Ovary (tissue), 9 donors: ENCODE data around the gene SIRT1. TPM values are rescaled to one million over a fixed set of nuclear protein-coding genes. Genes with fewer than 3 reads are reported as not detected.

Experiments
- DNase-seq, 5 donors: peaks; one replicate each; pipeline ENCODE4 v3.0.0-alpha.2; 2019 to 2020
- H3K27ac ChIP-seq, 2 donors: fragments of 200-600 bp; one replicate each; pipeline versions ENCODE4 v1.5.1 to v1.8.0; 2019 to 2022
- H3K27me3 ChIP-seq: fragments of 200-600 bp; one replicate; pipeline ENCODE4 v1.8.0; 2022
- H3K36me3 ChIP-seq: fragments of 200-600 bp; sonication (generic); one replicate; pipeline ENCODE4 v1.5.1; 2019
- H3K4me1 ChIP-seq: one replicate; pipeline ENCODE4 v1.8.1; 2013; ENCODE audit warnings: mild to moderate bottlenecking, moderate library complexity; ENCODE audit not compliant: insufficient read depth
- H3K4me3 ChIP-seq: fragments of 200-600 bp; sonication (generic); one replicate; pipeline ENCODE4 v1.5.1; 2017
- H3K9me3 ChIP-seq, 2 donors: fragments of 200-600 bp in 1 of 2; sonication (generic) in 1 of 2; one replicate each; pipeline versions ENCODE4 v1.5.1 to v1.8.1; 2013 to 2019; ENCODE audit warnings: mild to moderate bottlenecking in 1 of 2, moderate library complexity in 1 of 2
- CTCF ChIP-seq, 3 donors: fragments of 450-650 bp in 2 of 3; fragments of 200-600 bp in 1 of 3; IDR thresholded peaks; one replicate each; pipeline versions ENCODE4 v1.5.1 to v1.8.0; 2016 to 2022; ENCODE audit warnings: antibody characterized with exemption in 3 of 3, mild to moderate bottlenecking in 1 of 3
- EP300 ChIP-seq: sonication (generic); formaldehyde crosslinking; IDR thresholded peaks from one replicate; pipeline ENCODE4 v1.6.1; 2017; ENCODE audit warnings: antibody characterized with exemption
- POLR2A ChIP-seq: fragments of 450-650 bp; IDR thresholded peaks from one replicate; pipeline ENCODE4 v1.6.1; 2017; ENCODE audit warnings: antibody characterized with exemption, mild to moderate bottlenecking, moderate library complexity
- WGBS, 3 donors: extraction: QIAGEN DNeasy Blood & Tissue Kit in 1 of 3; methylation state at CpG; one replicate each; pipeline versions ENCODE4 v1.1.5 to v1.1.7; 2013 to 2017; 5-methylcytosine and 5-hydroxymethylcytosine counted together
- intact Hi-C, 4 donors: fragments of 100-400 bp; cut with DNase I; formaldehyde crosslinking; loops; one replicate each; pipeline versions ENCODE4 v1.11.0 to v1.15.1; 2022 to 2023
- polyA plus RNA-seq, 2 donors: library from polyadenylated mRNA; stranded (reverse); fragments of 200-250 nt in 1 of 2; fragments of 350-450 nt in 1 of 2; fragmentation: Illumina TruSeq in 1 of 2; extraction: RNeasy Lipid Tissue Mini Kit (QIAGEN cat#74804) in 1 of 2; gene quantifications; one replicate each; pipeline ENCODE4 v1.2.3, GENCODE V29; 2013 to 2014
- total RNA-seq, 7 donors: library from RNA; depleted of rRNA in 2 of 7; stranded (reverse); fragments of >200 nt in 2 of 7; fragmentation: NEBNext Ultra II Directional in 3 of 7; extraction: Animal tissue kit (Norgen Biotek cat#: 25700) in 3 of 7; gene quantifications; one replicate each; pipeline versions ENCODE4 v1.1.0 to v1.2.4, GENCODE V29; 2016 to 2023
- donor health status: DM: no; HTN: no; CAD: no; lungs with moderate emphysema.
- donor health status: DM: no; HTN: no; CAD: no.
- donor health status: Bipolar disorder and iron deficiency.
- donor health status: DM: yes; HTN: yes; CAD: no.
- donor health status: DM: no; HTN: no; CAD: no.
- donor health status: DM: yes; HTN: yes; CAD: no.

The SIRT1 gene
- total and polyA plus RNA-seq, 9 donors = 21.5 to 38.5 (median 31.2) TPM

GRCh38 chr10:67849331-67850011, 35.0 kb upstream of the SIRT1 start:
- intact Hi-C loops = loop anchor here in 2 of 4 donors (10.0 kb wide), 3 partner anchors 305 to 485 kb away; partner anchors contain the start of genes HNRNPH3 (in 1 of the 2) and PBLD (in 1 of the 2)
- peak; percentile 57 for TF ChIP-seq POLR2A
- TF ChIP-seq CTCF (IDR thresholded peaks at IDR 0.05) = no peak
- Histone ChIP-seq H3K36me3 (no peaks in the 10 kb centered on the region), H3K4me3 (peak overlapping the region; percentile 87), H3K27me3 (no peaks in the 10 kb centered on the region), H3K27ac (peak overlapping the region; percentile 87 to 93), H3K9me3 (no peaks in the 10 kb centered on the region), H3K4me1 (no peaks in the 10 kb centered on the region)
- WGBS, 3 donors = 0 to 1% (median 1%) methylated on average over 36 of the region's 36 CpGs
- peak; percentile 95 to 98 (median 98) for DNase-seq

DNA sequence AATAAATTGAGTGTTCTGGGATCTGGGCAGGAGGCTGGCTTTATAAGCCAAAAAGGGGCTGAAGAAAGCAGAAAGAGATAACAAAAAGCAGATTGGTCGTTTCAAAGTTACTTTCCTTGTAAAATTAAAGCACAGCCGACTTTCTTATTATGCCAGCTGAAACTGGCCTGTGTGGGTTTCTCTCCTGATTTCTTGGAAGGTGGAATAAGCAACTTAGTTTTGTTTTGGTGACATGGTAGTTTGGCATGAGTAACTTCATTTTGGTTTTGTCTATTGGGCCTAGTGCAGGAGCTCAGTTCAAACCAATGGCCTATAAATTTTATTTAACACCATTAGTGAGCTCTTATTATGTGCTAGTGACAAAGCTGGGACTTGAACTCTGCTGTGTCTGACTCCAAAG, 33.3 kb upstream of the SIRT1 start:
- TF ChIP-seq CTCF (IDR thresholded peaks at IDR 0.05) (no peak), EP300 (no peak), POLR2A (no peak)
- no peak overlapping the region for H3K4me3 ChIP-seq
- no peaks in the 10 kb centered on the region for H3K27me3 ChIP-seq
- no peak for DNase-seq
- H3K27ac ChIP-seq = no peak overlapping the region
- H3K9me3 ChIP-seq = no peaks in the 10 kb centered on the region
- intact Hi-C loops = loop anchor here in 2 of 4 donors (10.0 kb wide), 2 partner anchors 304 to 474 kb away; no protein-coding TSS in a partner anchor
- H3K4me1 ChIP-seq = peaks cover 1% of the 10 kb centered on the region
- no peaks in the 10 kb centered on the region for H3K36me3 ChIP-seq
- 55 to 62% (median 59%) methylated on average over 2 of the region's 2 CpGs for WGBS, 3 donors

DNA sequence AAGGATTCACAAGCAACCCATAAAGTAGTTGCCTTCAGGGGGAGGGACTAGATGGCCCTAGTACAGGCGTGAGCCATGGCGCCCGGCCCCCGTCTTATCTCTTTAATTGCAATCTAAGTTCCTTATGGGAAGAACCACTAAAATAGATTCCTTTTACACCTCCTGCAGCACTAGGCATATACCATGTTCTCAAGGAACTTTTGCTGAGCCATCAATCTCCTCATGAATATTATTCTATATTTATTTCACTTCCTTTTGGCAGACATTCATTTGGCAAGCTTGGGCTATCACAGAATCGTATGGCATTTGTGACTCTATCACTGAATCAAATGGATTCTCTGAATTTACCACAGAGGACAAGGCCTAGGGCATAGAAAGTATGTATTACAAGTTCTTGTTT, 31.7 kb upstream of the SIRT1 start:
- H3K27me3 ChIP-seq = no peaks in the 10 kb centered on the region
- H3K9me3 ChIP-seq = no peaks in the 10 kb centered on the region
- intact Hi-C loops = loop anchor here in 2 of 4 donors (10.0 kb wide), 2 partner anchors 302 to 472 kb away; no protein-coding TSS in a partner anchor
- DNase-seq = no peak
- TF ChIP-seq CTCF (IDR thresholded peaks at IDR 0.05) = no peak
- no peak for TF ChIP-seq EP300
- no peak for TF ChIP-seq POLR2A
- no peaks in the 10 kb centered on the region for H3K36me3 ChIP-seq
- no peak overlapping the region for H3K27ac ChIP-seq
- H3K4me1 ChIP-seq = peaks cover 1% of the 10 kb centered on the region
- H3K4me3 ChIP-seq = no peak overlapping the region
- 64 to 70% (median 70%) methylated on average over 5 of the region's 5 CpGs for WGBS, 3 donors

- Histone ChIP-seq H3K27ac (no peak overlapping the region), H3K36me3 (no peaks in the 10 kb centered on the region), H3K27me3 (no peaks in the 10 kb centered on the region), H3K4me3 (no peak overlapping the region), H3K4me1 (peaks cover 1% of the 10 kb centered on the region), H3K9me3 (no peaks in the 10 kb centered on the region)
- DNase-seq = no peak
- WGBS, 3 donors = 70 to 76% (median 73%) methylated on average over 3 of the region's 3 CpGs
- TF ChIP-seq POLR2A = no peak
- TF ChIP-seq CTCF (IDR thresholded peaks at IDR 0.05) = no peak
- no peak for TF ChIP-seq EP300
- intact Hi-C loops = loop anchor here in 2 of 4 donors (10.0 kb wide), 2 partner anchors 301 to 471 kb away; no protein-coding TSS in a partner anchor
Observed at GRCh38 chr10:67853512-67853911, 30.9 kb upstream of the SIRT1 start.
